ENCODE results near the gene EXOC2.

EXOC2 gene

DNA sequence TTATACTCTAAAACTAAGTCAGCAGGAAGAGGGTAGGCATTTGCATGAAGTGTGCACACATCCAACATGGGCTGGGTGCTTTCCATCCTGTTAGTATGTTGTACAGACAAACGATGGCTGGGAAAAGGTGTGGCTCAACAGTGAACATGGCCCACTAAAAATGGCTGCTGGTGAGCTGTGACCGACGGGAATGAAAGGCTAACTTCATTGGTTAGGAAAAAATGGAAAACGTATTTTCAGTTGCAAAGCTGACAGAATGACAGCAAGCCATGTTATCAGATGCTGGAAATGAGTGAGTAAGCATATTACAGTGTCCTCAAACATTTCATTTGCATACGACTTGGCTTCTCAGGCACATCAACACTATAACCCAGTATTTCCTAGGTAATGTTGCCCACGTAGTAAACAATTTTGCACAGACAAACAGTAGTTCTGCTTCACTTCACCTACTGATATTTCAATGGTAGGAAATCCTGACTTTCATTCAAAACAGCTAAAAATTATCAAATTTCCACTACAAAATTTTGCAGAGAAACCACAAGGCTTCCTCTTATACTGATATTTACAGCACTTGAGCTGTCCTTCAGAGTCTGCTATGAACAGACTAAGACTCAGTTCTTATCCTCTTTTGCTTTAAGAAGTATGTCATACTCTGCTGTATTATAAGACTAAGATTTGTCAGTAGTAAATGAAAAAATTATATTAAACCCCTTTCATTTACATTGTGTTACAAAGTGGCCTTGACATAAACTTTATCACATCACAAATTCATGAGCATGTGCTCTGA, 202.5 kb downstream of the EXOC2 start:
- DNase-seq: no peak

DNA sequence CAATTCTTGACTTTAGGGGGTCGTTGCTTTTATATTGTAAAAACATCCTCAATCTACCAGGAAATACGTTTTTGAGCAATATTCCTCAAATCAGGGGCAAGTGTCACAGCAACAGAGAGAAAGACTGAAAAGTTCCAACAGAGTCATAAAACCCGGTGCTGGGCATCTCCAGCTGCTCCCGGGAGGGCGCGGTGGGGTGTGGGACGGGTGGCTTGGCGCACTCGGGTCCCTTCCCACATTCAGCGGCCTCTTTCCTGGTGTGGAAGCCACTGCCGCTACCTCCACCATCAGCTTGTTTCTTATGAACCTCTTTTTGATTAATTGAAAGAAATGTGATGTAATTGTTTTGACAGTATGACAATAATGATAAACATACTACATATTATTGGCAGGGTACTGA, 203.2 kb downstream of the EXOC2 start:
- no peak for DNase-seq

DNA sequence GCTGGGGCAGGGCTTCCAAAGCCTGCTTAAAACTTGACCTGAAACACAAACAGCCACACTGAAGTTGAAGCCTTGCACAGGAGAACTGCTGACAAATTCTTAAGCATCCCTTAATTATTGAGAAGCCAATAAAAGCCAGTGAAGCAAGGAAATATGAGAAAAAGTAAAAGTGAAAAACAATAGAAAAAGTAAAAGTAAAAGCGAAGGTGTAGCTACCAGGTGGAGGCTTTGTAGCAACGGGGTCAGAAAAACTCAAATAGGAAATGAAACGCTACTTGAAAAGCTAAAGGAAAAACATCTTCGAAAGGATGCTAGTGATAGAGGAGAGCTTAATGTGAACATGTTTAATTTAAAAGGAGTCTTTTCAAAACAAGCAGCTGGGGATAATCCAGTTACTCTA, 203.9 kb downstream of the EXOC2 start:
- DNase-seq: no peak

DNA sequence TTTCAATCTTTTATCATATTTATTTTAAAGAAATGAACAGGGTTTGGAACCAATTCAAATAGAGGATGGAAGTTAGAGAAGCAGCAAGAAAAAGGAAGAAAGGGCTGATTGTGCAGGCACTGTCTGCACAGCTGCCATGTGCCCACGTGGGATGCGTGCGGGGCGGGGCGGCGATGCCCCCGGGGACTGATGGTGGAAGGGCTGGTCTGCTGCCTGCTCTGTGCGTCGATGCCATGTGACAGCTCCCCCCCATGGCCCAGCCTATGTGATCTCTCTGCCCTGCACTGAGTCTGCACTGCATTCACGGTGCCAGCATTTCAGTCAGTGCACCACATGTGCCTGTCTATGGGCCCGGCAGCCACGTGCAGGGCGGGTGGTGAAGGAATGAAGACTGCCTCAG, 205.0 kb downstream of the EXOC2 start:
- no peak for DNase-seq

DNA sequence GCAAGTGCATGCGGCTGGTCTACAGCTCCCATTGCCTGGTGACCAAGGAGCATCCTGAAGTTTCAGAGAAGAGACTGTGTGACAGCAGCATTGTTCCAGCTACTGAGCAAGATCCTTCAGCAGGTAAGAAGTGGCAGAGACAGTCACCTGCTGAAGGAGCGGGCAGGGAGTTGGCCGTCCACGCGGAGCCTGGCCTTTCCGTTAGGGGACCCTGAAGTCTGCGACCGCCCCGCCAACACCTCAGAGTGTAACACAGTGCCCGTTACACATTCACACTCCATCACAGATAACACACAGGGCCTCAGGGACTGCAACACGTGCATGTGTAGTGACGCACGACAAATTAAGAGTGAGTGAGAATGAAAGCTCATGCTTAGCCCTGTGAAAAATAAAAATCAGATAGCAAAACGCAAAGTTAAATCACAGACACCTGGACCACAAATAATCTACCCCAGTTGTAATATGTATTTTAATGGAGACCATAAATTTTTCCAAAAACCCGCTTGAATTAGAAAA, 207.2 kb downstream of the EXOC2 start:
- no peak for DNase-seq

DNA sequence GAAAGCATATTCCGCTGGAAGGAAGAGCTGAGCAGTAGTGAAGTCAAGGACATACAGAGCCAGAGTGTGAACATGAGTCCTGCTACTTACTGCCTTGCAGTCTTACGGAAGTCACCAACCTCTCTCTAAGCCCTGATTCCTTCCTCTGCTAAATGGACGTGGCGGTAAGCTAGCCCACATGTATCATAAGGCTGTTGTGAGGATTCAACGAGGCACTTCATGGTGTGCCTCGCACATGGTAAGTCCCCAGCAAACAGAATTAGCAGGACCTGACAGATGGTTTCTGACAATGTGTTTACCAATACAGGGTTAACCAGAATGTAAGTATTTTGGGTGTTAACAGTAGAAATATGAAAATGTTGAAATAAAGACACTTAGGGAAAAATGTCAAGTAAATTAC, 208.2 kb downstream of the EXOC2 start:
- no peak for DNase-seq

DNA sequence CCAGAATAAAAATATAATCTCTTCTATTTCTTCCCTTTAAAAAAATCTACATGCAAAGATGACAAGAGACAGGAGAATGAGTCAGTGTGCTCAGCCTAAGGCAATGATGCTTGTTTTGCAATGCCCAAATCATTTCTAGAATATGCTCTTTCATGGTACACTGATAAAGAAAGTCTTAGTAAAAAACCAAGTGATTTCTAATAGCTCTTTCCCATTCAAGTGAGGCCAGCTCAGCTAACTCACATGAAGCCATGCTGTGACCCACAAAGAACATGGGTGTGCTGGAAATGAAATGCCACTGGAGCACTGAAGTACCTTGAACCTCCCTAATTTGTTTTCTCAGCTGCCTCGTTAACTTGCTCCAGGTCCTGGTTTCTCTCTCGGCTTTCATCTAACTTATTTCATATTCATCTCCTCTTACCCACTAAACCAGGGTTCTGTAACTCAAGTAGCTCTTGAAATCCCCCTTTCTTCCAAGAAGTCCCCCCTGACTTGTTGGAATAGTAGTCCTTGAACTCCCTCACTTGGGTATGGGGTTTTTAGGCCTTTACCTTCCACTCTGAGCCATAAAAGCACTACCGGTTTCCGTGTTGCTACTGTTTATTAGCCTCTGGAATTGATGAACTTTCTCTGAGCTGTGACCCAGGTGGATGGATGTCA, 208.7 kb downstream of the EXOC2 start:
- DNase-seq: no peak

DNA sequence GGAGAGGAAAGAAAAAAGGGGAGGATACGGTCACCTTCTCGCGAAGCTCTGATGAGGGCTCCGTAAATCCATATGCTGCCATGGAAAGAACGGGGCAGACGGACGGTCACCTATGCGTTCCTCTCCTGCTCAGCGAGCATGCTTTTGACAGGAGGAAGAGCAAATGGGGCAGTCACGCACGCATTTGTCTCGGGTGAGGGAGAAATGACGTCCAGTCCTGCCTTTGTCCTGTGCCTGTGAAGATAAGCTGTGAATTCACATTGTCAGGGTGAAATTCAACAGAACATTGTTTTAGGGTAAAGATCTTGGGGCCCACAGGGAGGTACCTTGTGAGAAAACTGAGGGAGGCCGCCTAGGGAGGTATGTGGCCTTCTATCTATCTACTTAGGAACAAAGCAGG, 217.6 kb downstream of the EXOC2 start:
- no peak for DNase-seq

DNA sequence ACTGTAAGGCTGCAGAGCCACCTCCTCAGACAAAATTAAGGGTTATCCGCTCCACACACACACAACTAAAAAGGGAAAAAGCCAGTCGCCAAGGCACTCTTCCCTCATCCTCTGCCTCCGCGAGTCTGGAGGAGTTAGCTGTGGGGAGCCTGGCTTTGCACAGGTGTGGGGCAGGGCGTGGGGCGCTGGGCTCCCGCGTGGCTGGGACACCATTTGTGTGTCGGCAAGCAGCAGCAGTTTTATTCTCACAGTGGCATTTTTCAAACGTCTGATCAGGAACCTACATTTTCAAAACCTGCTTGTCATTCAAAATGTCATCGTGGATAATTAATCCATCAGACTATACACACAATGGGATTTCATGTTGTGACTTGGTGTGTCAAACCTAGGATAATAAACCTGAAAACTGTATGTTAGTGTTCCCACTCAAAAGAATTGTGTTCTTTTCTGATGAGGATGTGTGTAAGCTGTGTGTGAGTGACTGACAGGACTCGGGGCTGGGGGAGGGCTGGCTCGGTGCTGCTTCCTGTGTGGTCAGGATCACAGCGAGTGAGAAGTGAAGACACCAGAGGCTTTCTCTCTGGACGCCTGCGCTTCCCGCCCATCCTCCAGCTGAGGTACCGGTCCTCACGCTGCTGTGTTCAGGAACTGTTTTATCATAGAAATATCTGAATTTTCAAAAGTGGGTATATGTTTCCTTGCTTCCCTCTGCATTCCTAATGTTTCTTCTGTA, 218.3 kb downstream of the EXOC2 start:
- no peak for DNase-seq

DNA sequence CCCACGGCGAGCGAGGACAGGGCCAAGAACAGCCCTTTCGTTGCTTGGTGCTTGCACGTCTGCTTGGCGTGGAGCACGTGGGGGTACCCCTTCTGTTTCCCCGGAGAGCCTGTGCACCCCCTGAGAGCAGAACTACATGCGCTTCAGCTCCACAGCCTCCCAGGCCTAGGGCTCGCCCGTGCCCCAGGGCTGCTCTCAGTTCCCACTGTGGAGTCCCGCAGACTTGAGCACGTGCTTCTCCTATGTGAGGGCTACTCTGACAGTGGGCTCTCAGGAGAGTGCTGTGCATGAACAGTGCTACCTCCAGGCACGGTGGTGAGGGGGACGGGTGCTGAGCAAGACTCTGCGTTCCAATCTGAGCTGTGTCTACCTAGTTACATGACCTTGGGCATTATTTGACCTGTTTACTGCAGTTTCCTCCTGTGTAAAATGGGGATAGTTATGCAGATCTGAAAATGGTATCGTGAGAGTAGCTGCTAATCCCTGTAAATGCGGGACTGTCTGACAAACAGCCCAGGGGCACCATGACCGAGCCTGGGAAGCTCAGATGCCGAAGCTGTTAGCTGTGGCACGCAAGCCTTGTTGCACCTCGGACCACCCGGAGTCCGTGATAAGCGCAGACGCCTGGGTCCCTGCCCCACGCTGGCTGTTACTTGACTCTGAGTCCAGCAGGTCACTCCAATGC, 219.0 kb downstream of the EXOC2 start:
- no peak for DNase-seq

DNA sequence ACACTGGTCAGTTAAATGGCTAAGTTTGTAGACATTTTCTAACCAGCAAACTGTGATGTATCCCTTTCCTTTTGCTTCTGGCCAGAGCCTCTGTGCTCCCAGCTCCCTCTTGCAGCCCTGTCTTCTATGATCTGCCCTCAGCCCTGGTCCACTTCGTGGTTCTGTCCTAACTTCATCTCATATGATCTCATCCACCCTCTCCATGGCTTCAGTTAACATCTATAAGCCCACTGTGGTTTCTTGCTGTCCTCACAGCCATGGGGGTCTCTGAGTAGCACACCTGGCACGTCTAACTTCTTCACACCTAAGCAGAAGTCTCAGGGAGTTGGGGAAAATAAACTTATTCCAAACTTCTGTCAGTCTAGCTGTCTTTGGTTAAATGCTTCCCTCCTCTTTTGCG, 219.6 kb downstream of the EXOC2 start:
- DNase-seq: no peak

DNA sequence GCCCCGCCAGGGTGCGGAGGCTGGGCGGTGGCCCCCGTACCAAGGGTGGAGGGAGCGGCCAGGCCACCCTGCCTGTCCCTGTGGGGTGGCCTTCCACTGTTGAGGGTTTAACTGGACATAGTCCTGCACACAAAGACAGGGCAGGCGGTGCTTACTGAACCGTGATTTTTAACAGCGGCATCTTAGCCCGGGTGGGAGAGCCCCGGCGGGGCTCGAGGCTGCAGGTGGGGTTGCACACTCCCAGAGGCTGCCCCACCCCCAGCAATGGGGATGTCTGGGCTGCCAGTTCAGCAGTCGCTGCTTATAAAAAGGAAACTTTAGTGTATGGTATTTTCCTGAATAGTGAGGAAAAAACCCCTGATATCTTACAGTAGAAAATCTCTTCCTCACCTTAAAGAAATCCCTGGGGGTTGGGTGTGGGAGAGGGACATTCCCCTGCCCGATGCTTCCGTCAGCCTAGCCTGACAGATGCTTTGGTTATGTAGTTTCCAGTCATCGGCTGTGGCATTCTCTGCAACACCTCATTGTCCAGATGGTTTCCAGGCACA, 222.0 kb downstream of the EXOC2 start:
- DNase-seq: no peak

DNA sequence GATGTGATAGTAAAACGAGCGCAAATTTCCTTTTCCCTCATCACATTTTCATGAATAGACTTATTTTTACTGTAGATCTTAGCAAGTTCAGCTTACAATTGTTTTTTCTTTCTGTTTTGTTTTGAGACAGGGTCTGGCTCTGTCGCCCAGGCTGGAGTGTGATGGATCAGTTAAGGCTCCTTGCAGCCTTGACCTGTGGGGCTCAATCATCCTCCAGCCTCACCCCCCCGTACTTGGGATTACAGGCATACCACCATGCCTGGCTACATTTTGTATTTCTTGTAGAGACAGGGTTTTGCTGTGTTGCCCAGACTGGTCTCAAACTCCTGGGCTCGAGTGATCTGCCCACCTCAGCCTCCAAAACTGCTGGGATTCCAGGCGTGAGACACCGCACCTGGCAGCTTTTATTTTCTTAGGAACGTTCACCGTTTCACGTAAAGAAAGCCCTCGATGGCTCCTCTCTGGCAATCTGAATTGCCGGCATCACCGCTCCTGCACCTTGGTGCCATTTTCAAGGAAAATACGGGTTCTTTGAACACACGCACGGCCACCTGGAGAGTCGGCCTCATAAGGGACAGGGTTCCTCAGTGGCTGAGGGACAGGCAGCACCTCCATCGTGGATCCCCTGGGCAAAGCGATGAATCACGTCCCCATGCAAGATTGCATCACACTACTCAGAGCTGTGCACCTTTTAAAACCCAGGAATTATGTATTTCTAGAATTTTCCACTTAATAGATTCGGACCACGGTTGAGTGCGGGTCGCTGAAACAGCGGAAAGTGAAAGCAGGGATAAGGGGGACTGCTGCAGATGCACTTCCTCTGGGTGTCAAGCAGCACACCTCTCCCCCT, 222.7 kb downstream of the EXOC2 start:
- DNase-seq: no peak

DNA sequence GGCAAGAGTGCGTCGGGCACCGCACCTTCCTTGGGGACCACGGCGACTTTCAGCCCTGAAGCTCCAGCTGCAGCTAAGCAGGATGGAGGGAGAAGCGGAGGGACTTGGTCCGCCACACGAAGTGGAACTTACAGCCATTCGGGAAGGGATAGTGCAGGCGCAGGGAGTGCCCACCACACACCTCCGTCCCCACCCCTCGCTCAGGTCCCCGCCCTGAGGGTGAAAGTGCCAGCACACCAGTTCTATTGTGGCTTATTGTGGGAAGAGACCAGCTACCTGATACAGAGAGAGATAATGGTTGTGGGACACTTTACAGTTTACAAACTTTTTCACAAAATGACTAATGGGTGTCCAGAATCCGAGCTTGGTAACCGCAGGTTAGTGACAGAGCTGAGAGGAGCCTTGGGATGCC, 225.3 kb downstream of the EXOC2 start:
- no peak for DNase-seq

DNA sequence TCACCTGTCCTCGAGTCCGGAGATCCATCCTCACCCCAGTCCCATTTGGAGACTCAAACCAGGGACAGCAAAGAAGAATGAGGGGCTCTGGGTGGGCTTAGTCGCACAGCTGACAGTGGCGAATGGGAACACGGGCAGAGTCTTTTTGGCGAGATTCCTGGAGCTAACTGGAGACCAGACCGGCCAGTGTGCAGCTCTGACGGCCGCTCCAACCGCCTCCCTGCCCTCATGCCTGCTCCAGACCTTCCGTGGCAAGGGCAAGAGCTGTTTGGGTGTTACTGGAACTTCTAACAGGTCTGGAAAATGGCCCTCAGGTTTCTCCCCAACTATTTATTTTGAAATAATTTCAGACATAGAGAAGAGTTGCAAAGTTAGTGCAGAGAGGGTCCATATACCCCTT, 225.8 kb downstream of the EXOC2 start:
- no peak for DNase-seq

DNA sequence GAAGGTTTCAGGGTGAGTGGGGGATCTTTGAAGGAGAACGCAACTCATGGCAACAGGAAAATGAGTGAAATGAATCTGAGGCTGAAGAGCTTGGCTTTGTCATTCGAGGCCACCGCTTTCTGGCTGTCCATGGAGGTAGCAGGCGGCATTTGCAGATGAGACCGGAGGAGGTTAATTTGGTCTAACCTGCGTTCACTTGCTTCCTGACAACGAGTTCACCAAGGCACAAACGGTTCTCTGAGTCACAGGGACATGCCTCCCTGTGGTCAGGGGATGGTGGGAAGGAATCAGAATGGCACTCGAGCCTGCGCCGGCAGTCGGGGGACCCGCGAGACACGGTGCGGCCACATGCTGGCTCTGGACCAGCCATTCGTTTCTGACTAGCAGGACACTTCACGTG, 226.4 kb downstream of the EXOC2 start:
- DNase-seq: no peak

DNA sequence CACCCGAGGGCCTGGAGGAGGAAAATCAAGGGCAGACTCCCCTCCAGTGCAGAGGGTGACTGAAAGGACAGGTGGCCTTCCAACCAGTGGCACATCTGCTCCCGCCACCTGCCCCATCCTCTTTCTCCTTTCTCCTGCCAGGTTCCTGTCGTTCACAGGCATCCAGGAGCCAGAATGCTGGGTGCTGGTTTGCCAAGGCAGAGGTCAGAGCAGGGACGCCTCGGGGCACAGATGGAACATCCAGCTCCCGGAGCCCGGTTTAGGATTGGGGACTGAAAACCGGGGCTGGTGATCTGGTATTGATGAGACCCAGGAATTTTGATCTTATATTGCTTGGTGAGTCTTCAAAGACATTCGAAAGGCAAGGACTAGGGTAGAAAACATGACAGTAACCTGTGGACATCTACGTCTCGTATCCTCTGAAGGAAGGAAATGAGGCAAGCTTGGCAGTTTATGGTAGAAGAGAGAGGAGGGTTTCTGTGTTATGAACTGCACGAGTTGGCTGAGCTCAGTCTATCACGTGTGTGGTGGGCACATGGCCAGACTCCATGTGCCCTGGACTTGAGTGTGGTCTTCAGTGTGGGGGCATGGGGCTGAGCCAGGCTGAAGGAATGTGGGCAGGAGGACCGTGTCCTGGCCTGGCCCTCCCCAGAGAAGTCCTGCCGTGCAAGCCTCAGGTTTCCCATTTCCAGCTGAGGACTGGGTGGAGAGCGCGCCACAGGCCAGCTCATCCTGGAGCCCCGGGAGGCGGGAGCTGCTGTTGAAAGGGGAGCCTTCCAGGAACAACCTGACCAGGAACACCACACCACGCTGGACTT, 227.2 kb downstream of the EXOC2 start:
- no peak for DNase-seq

DNA sequence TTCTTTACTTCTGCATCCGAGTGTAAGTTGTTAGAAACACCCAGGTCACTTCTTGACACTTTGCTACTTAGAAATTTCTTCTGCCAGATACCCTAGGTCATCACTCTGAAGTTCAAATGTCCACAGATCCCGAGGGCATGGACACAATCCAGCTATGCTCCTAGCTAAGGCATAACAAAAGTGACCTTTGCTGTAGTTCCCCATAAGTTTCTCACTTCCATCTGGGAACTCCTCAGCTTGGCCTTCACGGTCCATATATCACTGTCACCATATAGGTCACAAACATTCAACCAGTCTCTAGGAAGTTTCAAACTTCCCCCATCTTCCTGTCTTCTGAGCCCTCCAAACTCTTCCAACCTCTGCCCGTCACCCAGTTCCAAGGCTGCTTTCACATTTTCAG, 236.1 kb downstream of the EXOC2 start:
- no peak for DNase-seq

DNA sequence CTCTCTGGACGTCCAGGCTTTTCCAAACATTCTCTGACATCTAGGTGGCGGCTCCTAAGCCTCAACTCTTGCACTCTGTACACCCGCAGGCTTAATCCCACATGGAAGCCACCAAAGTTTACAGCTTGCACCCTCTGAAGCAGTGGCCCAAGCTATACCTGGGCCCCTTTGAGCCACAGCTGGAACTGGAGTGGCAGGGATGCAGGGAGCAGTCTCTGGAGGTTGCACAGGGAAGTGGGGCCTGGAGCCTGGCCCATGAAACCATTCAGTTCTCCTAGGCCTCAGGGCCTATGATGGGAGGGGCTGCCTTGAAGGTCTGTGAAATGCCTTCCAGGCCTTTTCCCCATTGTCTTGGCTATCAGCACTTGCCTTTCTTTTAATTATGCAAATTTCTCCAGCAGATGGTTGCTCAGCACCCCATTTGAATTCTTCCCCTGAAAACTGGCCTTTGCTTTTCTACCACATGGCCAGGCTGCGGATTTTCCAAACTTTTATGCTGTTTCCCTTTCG, 236.5 kb downstream of the EXOC2 start:
- DNase-seq: no peak

DNA sequence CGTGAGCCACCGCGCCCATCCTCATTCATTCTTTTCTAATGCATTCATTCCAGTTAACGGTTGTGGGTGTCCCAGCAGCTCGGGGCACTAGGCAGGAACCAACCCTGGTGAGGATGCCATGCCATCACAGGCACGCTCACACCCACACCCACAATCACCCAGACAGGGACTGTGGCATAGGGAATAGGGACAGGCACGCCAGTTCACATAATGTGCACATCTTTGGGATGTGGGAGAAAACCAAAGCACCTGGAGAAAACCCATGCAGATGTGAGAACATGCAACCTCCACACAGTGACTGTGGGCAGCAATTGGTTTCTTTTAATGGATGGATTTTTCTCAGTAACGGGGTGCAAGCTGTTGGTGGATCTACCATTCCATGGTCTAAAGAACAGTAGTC, 237.1 kb downstream of the EXOC2 start:
- DNase-seq: no peak
